MM.1S (cell line): Measurements from ENCODE around the gene ZNF333.

Source experiments
- DNase-seq: peaks from one replicate; pipeline ENCODE4 v3.0.0-alpha.2; 2015
- H2AFZ ChIP-seq: fragments of 300-600 bp; sonication (generic); 2 replicates; pipeline ENCODE4 v1.6.0; 2016; ENCODE audit warnings: antibody characterized with exemption, low read length
- H3F3A ChIP-seq: fragments of 300-600 bp; sonication (generic); 2 replicates; pipeline ENCODE4 v1.6.1; 2016; ENCODE audit warnings: mild to moderate bottlenecking, antibody characterized with exemption, low read length, moderate library complexity, mixed read lengths; ENCODE audit not compliant: insufficient read depth
- H3K27ac ChIP-seq: fragments of 300-600 bp; sonication (generic); 2 replicates; pipeline ENCODE4 v1.5.1; 2016; ENCODE audit warnings: mild to moderate bottlenecking, low read length
- H3K27me3 ChIP-seq: fragments of 300-600 bp; sonication (generic); replicated peaks from 2 replicates; pipeline ENCODE4 v1.6.0; 2016; ENCODE audit warnings: low read length; ENCODE audit not compliant: insufficient read depth
- H3K36me3 ChIP-seq: fragments of 300-600 bp; sonication (generic); replicated peaks from 2 replicates; pipeline ENCODE4 v1.6.1; 2016; ENCODE audit warnings: mild to moderate bottlenecking, low read length, mixed read lengths; ENCODE audit not compliant: insufficient read depth
- H3K4me1 ChIP-seq: fragments of 300-600 bp; sonication (generic); 2 replicates; pipeline ENCODE4 v1.6.1; 2016; ENCODE audit warnings: low read length, mixed read lengths
- H3K4me2 ChIP-seq: fragments of 300-600 bp; sonication (generic); 2 replicates; pipeline ENCODE4 v1.6.0; 2016; ENCODE audit warnings: low read depth, low read length
- H3K4me3 ChIP-seq: fragments of 300-600 bp; sonication (generic); 2 replicates; pipeline ENCODE4 v1.5.1; 2016; ENCODE audit warnings: low read length, mixed read lengths
- H3K79me2 ChIP-seq: fragments of 300-600 bp; sonication (generic); 2 replicates; pipeline ENCODE4 v1.6.1; 2016; ENCODE audit warnings: mixed run types, low read length, mixed read lengths
- H3K9ac ChIP-seq: fragments of 300-600 bp; sonication (generic); 2 replicates; pipeline ENCODE4 v1.6.1; 2016; ENCODE audit warnings: low read length, mixed read lengths
- H3K9me2 ChIP-seq: fragments of 300-600 bp; sonication (generic); replicated peaks from 2 replicates; pipeline ENCODE4 v1.6.1; 2016; ENCODE audit warnings: mild to moderate bottlenecking, low read length, mixed read lengths; ENCODE audit not compliant: insufficient read depth
- H3K9me3 ChIP-seq: fragments of 300-600 bp; sonication (generic); replicated peaks from 2 replicates; pipeline ENCODE4 v1.6.1; 2016; ENCODE audit warnings: mild to moderate bottlenecking, low read length, mixed read lengths; ENCODE audit not compliant: insufficient read depth
- H4K20me1 ChIP-seq: fragments of 300-600 bp; sonication (generic); 2 replicates; pipeline ENCODE4 v1.6.1; 2016; ENCODE audit warnings: mild to moderate bottlenecking, low read length, moderate library complexity, mixed read lengths; ENCODE audit not compliant: insufficient read depth
- CTCF ChIP-seq: fragments of 300-600 bp; sonication (generic); IDR thresholded peaks from 2 replicates; pipeline ENCODE4 v1.5.1; 2016; ENCODE audit warnings: antibody characterized with exemption, low read length, mixed read lengths
- EZH2 ChIP-seq: fragments of 300-600 bp; sonication (generic); optimal IDR thresholded peaks from 2 replicates; pipeline ENCODE3; 2017; ENCODE audit warnings: low read depth, mild to moderate bottlenecking, antibody characterized with exemption, low read length, mixed read lengths
- EZH2phosphoT487 ChIP-seq: fragments of 300-600 bp; sonication (generic); IDR thresholded peaks from 2 replicates; pipeline ENCODE4 v1.6.1; 2018; ENCODE audit warnings: antibody characterized with exemption, low read length

The ZNF333 gene

DNA sequence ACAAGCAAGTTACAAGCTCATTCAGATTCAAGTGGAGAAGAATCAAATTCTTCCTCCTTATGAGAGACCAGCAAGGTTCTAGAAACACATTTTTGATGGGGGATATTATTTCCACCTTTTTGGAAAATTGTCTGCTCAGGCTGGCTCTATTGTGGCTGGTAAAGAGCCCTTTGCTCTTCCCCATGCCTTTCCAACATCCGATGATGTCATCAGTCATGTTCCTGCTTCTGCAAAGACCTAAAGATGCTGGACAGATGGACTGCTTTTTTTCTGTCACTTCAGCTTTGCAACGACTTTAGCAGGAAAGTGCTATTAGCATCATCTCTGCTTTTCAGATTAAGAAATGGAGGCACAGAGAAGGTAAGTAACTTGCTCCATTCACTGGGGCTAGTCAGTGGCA, 19.4 kb upstream of the ZNF333 start:
- TF ChIP-seq CTCF (no peak), EZH2phosphoT487 (no peak), EZH2 (no peak)
- Histone ChIP-seq H3K9me2 (no peaks in the 10 kb centered on the region), H3K9me3 (no peaks in the 10 kb centered on the region), H3F3A (no peaks in the 10 kb centered on the region), H3K4me1 (no peaks in the 10 kb centered on the region), H2AFZ (no peak overlapping the region), H3K4me3 (no peak overlapping the region), H3K27ac (no peak overlapping the region), H3K27me3 (peaks cover 79% of the 10 kb centered on the region), H3K36me3 (no peaks in the 10 kb centered on the region), H3K79me2 (no peaks in the 10 kb centered on the region), H4K20me1 (no peaks in the 10 kb centered on the region), H3K9ac (no peak overlapping the region), H3K4me2 (no peak overlapping the region)
- DNase-seq: no peak

DNA sequence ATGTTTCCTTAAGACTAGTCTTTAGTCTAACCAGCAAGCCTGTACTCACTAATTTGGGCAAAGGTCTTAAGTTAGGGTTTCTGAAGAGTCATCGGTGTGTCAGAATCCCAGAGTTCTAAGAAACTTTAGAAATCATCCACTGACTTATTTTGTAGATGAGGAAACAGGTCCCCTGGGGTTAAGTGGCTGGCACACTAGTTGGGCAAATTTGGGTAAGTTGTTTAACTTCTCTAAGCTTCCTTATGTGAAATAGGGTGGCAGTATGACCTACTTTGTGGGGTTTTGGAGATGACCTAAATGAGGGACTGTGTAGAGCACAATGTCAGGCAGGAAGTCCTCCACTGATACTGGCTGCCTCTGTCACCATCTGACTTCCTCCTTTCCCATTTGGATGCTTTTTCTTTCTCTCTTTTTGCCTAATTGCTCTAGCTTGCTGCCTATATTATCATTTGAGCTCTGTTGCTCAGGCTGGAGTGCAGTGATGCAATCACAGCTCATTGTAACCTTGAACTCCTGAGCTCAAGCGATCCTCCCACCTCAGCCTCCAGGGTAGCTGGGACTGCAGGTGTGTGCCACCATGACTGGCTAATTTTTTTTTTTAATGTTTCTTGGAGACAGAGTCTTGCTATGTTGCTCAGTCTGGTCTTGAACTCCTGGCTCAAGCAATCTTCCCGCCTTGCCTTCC, 17.5 kb upstream of the ZNF333 start:
- no peak for DNase-seq
- H3K27ac ChIP-seq: no peak overlapping the region
- H3K27me3 ChIP-seq: peaks cover 85% of the 10 kb centered on the region
- H3K4me3 ChIP-seq: no peak overlapping the region
- H4K20me1 ChIP-seq: no peaks in the 10 kb centered on the region
- H3F3A ChIP-seq: no peaks in the 10 kb centered on the region
- H2AFZ ChIP-seq: no peak overlapping the region
- H3K9me3 ChIP-seq: no peaks in the 10 kb centered on the region
- no peaks in the 10 kb centered on the region for H3K79me2 ChIP-seq
- TF ChIP-seq EZH2phosphoT487: no peak
- no peak for TF ChIP-seq EZH2
- no peak for TF ChIP-seq CTCF
- no peaks in the 10 kb centered on the region for H3K36me3 ChIP-seq
- no peak overlapping the region for H3K9ac ChIP-seq
- H3K4me2 ChIP-seq: no peak overlapping the region
- no peaks in the 10 kb centered on the region for H3K9me2 ChIP-seq
- H3K4me1 ChIP-seq: no peaks in the 10 kb centered on the region

- no peaks in the 10 kb centered on the region for H3K79me2 ChIP-seq
- DNase-seq: no peak
- H3F3A ChIP-seq: no peaks in the 10 kb centered on the region
- no peak overlapping the region for H3K4me3 ChIP-seq
- H3K27me3 ChIP-seq: peaks cover 92% of the 10 kb centered on the region
- no peaks in the 10 kb centered on the region for H4K20me1 ChIP-seq
- H3K9me2 ChIP-seq: no peaks in the 10 kb centered on the region
- no peak overlapping the region for H3K27ac ChIP-seq
- no peaks in the 10 kb centered on the region for H3K36me3 ChIP-seq
- no peaks in the 10 kb centered on the region for H3K4me1 ChIP-seq
- no peak overlapping the region for H3K9ac ChIP-seq
- no peak overlapping the region for H3K4me2 ChIP-seq
- no peak overlapping the region for H2AFZ ChIP-seq
- H3K9me3 ChIP-seq: no peaks in the 10 kb centered on the region
- TF ChIP-seq CTCF (no peak), EZH2phosphoT487 (no peak), EZH2 (no peak)
Observed at GRCh38 chr19:14673088-14673487, 16.8 kb upstream of the ZNF333 start.
